GM12878 (cell line): ENCODE measurements around the gene HERPUD1. TPM values are rescaled to one million over a fixed set of nuclear protein-coding genes. Genes with fewer than 3 reads are reported as not detected.
A peak's percentile ranks its signal among the peaks of the same experiment; 100 is the strongest.

ENCODE experiments used
- ATF2 ChIP-seq: IDR thresholded peaks from 2 replicates; pipeline ENCODE4 v1.6.1; 2012; ENCODE audit warnings: low read length, inconsistent platforms
- BRCA1 ChIP-seq: IDR thresholded peaks from 2 replicates; pipeline ENCODE4 v1.6.1; 2011; ENCODE audit warnings: low read depth, low read length, improper control_type of control experiment
- EED ChIP-seq: sonication (generic); IDR thresholded peaks from 2 replicates; pipeline ENCODE4 v1.6.1; 2016; ENCODE audit warnings: antibody characterized with exemption, low read depth
- EP300 ChIP-seq, 2 experiments: fragments of 150-350 bp in 1 of 2; IDR thresholded peaks; 2 replicates each; pipeline ENCODE4 v1.6.1; 2011 to 2012; ENCODE audit warnings: low read depth in 2 of 2, low read length in 2 of 2, borderline replicate concordance in 1 of 2, improper control_type of control experiment in 1 of 2, inconsistent platforms in 1 of 2; ENCODE audit not compliant: control insufficient read depth in 1 of 2
- RFX5 ChIP-seq: IDR thresholded peaks from 2 replicates; pipeline ENCODE4 v1.6.1; 2011; ENCODE audit warnings: low read depth, low read length, improper control_type of control experiment
- SKIL ChIP-seq: fragments of 450-650 bp; IDR thresholded peaks from 2 replicates; pipeline ENCODE4 v1.6.1; 2017; ENCODE audit warnings: mild to moderate bottlenecking, low read depth, inconsistent platforms; ENCODE audit not compliant: poor library complexity, severe bottlenecking
- YY1 ChIP-seq: IDR thresholded peaks from 2 replicates; pipeline ENCODE4 v1.6.1; 2011; ENCODE audit warnings: low read depth, mild to moderate bottlenecking, low read length
- ZBTB4 ChIP-seq: fragments of 450-650 bp; formaldehyde crosslinking; IDR thresholded peaks from 2 replicates; pipeline ENCODE4 v1.4.0; 2022; ENCODE audit warnings: mild to moderate bottlenecking, moderate library complexity
- ZNF24 ChIP-seq: fragments of 450-650 bp; IDR thresholded peaks from 2 replicates; pipeline ENCODE4 v1.6.1; 2017; ENCODE audit warnings: antibody characterized with exemption, mild to moderate bottlenecking
- ZNF274 ChIP-seq: IDR thresholded peaks from one replicate; pipeline ENCODE4 v1.8.0; 2011; ENCODE audit not compliant: insufficient read length, insufficient read depth
- polyA plus RNA-seq, 11 experiments: library from polyadenylated mRNA; depleted of rRNA in 4 of 11; unstranded in 6 of 11; stranded (reverse) in 5 of 11; fragments of >200 nt; fragmentation: Nextera tagmentation in 4 of 11; fragmentation: Illumina TruSeq in 1 of 11; extraction: Ambion mirVana in 4 of 11; extraction: Trizol in 1 of 11; gene quantifications; 1 replicate in 1 of 11; 2 replicates in 10 of 11; pipeline versions ENCODE4 v1.2.1 to v1.2.3, GENCODE V29; 2011 to 2016; ENCODE audit warnings: inconsistent platforms in 2 of 11, missing spikeins in 2 of 11, low read depth in 1 of 11
- total RNA-seq, 4 experiments: library from RNA; depleted of rRNA in 3 of 4; stranded (reverse); fragments of >200 nt in 3 of 4; fragmentation: Illumina TruSeq in 1 of 4; extraction: Trizol in 1 of 4; gene quantifications; 2 replicates each; pipeline versions ENCODE4 v1.2.1 to v1.2.3, GENCODE V29; 2013 to 2021
- TF ChIP-seq, protein P1 (sequence below): IDR thresholded peaks from 2 replicates; pipeline ENCODE4 v1.6.1; 2012; ENCODE audit warnings: mild to moderate bottlenecking, low read depth, low read length
- TF ChIP-seq, protein P2 (sequence below): fragments of 450-650 bp; IDR thresholded peaks from 2 replicates; pipeline ENCODE4 v1.6.1; 2017; ENCODE audit warnings: low read depth, mild to moderate bottlenecking, moderate library complexity

HERPUD1 gene
- total and polyA plus RNA-seq, 10 of the 15 experiments (the other 5 are each of a cell fraction or from before 2014, with no cell fraction given) = 32.6 to 212 (median 122) TPM

GRCh38 chr16:56981729-56982271, 49.9 kb downstream of the HERPUD1 start (continued):
- TF ChIP-seq, protein P1, sequence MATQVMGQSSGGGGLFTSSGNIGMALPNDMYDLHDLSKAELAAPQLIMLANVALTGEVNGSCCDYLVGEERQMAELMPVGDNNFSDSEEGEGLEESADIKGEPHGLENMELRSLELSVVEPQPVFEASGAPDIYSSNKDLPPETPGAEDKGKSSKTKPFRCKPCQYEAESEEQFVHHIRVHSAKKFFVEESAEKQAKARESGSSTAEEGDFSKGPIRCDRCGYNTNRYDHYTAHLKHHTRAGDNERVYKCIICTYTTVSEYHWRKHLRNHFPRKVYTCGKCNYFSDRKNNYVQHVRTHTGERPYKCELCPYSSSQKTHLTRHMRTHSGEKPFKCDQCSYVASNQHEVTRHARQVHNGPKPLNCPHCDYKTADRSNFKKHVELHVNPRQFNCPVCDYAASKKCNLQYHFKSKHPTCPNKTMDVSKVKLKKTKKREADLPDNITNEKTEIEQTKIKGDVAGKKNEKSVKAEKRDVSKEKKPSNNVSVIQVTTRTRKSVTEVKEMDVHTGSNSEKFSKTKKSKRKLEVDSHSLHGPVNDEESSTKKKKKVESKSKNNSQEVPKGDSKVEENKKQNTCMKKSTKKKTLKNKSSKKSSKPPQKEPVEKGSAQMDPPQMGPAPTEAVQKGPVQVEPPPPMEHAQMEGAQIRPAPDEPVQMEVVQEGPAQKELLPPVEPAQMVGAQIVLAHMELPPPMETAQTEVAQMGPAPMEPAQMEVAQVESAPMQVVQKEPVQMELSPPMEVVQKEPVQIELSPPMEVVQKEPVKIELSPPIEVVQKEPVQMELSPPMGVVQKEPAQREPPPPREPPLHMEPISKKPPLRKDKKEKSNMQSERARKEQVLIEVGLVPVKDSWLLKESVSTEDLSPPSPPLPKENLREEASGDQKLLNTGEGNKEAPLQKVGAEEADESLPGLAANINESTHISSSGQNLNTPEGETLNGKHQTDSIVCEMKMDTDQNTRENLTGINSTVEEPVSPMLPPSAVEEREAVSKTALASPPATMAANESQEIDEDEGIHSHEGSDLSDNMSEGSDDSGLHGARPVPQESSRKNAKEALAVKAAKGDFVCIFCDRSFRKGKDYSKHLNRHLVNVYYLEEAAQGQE = no peak
- TF ChIP-seq BRCA1 (no peak), SKIL (no peak), YY1 (no peak), ZNF24 (no peak), ATF2 (no peak), EP300 (IDR thresholded peaks at IDR 0.05; ENCODE audit: borderline replicate concordance in 1 of 2, control insufficient read depth in 1 of 2, low read depth in 2 of 2, low read length in 2 of 2) (no peak), ZNF274 (no peak), EED (0 out of 2 replicates have a peak, but pooled peaks have one; percentile 33), RFX5 (no peak), ZBTB4 (no peak; the same call in 1 of the 2 replicates)
- TF ChIP-seq, protein P2, sequence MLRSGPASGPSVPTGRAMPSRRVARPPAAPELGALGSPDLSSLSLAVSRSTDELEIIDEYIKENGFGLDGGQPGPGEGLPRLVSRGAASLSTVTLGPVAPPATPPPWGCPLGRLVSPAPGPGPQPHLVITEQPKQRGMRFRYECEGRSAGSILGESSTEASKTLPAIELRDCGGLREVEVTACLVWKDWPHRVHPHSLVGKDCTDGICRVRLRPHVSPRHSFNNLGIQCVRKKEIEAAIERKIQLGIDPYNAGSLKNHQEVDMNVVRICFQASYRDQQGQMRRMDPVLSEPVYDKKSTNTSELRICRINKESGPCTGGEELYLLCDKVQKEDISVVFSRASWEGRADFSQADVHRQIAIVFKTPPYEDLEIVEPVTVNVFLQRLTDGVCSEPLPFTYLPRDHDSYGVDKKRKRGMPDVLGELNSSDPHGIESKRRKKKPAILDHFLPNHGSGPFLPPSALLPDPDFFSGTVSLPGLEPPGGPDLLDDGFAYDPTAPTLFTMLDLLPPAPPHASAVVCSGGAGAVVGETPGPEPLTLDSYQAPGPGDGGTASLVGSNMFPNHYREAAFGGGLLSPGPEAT = 0 out of 2 replicates have a peak, but pooled peaks have one; percentile 6
